UCSD-AML1 (cell line): Measurements from ENCODE around the gene TMOD1.

Experiments used
- DNase-seq: peaks from one replicate; lab custom pipeline; 2025; ENCODE audit not compliant: unreplicated experiment; lab: John Stamatoyannopoulos, UW

TMOD1 gene

GRCh38 chr9:97545486-97545885 is 44.0 kb downstream of the TMOD1 start:
- DNase-seq = no peak

- no peak for DNase-seq
These were observed 45.8 kb downstream of the TMOD1 start for GRCh38 chr9:97547098-97547829.

GRCh38 chr9:97548379-97548778 is 46.9 kb downstream of the TMOD1 start:
- no peak for DNase-seq

GRCh38 chr9:97548819-97549540 is 47.5 kb downstream of the TMOD1 start:
- DNase-seq = no peak

- DNase-seq = no peak
These were observed 48.9 kb downstream of the TMOD1 start for GRCh38 chr9:97550386-97550785.

- no peak for DNase-seq
These were observed 49.8 kb downstream of the TMOD1 start for GRCh38 chr9:97551308-97551707.

GRCh38 chr9:97553141-97553540 is 51.7 kb downstream of the TMOD1 start:
- no peak for DNase-seq

GRCh38 chr9:97553841-97554240 is 52.4 kb downstream of the TMOD1 start:
- no peak for DNase-seq

GRCh38 chr9:97554566-97555075 is 53.2 kb downstream of the TMOD1 start:
- no peak for DNase-seq

- no peak for DNase-seq
These were observed 53.7 kb downstream of the TMOD1 start for GRCh38 chr9:97555164-97555563.

- no peak for DNase-seq
These were observed 54.7 kb downstream of the TMOD1 start for GRCh38 chr9:97556036-97556720.

GRCh38 chr9:97556721-97557605 is 55.5 kb downstream of the TMOD1 start:
- no peak for DNase-seq

- no peak for DNase-seq
These were observed 56.2 kb downstream of the TMOD1 start for GRCh38 chr9:97557606-97558095.

GRCh38 chr9:97558701-97559101 is 57.2 kb downstream of the TMOD1 start:
- no peak for DNase-seq

- no peak for DNase-seq
These were observed 57.6 kb downstream of the TMOD1 start for GRCh38 chr9:97559111-97559514.

GRCh38 chr9:97560154-97560553 is 58.7 kb downstream of the TMOD1 start:
- DNase-seq = no peak

GRCh38 chr9:97560851-97561250 is 59.4 kb downstream of the TMOD1 start:
- DNase-seq = no peak

GRCh38 chr9:97561501-97561900 is 60.0 kb downstream of the TMOD1 start:
- DNase-seq = no peak

GRCh38 chr9:97562542-97562941 is 61.1 kb downstream of the TMOD1 start:
- DNase-seq = no peak

GRCh38 chr9:97563458-97564135 is 62.1 kb downstream of the TMOD1 start:
- no peak for DNase-seq
